ENCODE data around the gene SLC25A3.

DNA sequence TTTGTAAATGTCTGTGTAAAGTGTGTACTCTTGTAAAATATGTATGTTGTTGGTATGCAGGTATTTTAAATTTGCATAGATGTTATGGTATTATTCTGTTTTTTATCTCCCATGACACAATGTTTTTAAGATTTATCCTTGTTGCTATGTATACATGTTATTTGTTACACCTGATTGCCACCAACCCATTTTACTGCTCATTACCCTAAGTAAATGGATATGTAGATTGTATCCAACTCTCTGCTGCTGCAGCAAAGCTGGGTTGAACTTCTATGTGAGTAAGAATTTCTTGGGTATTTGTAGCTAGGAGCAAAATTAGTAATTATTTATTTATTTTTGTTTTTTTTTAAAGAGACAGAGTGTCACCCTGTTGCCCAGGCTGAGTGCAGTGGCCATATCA lies 57.8 kb downstream of the SLC25A3 start:
- no peak for TF ChIP-seq POLR2A (IDR thresholded peaks at IDR 0.05)
- TF ChIP-seq, protein P1, sequence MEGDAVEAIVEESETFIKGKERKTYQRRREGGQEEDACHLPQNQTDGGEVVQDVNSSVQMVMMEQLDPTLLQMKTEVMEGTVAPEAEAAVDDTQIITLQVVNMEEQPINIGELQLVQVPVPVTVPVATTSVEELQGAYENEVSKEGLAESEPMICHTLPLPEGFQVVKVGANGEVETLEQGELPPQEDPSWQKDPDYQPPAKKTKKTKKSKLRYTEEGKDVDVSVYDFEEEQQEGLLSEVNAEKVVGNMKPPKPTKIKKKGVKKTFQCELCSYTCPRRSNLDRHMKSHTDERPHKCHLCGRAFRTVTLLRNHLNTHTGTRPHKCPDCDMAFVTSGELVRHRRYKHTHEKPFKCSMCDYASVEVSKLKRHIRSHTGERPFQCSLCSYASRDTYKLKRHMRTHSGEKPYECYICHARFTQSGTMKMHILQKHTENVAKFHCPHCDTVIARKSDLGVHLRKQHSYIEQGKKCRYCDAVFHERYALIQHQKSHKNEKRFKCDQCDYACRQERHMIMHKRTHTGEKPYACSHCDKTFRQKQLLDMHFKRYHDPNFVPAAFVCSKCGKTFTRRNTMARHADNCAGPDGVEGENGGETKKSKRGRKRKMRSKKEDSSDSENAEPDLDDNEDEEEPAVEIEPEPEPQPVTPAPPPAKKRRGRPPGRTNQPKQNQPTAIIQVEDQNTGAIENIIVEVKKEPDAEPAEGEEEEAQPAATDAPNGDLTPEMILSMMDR (IDR thresholded peaks at IDR 0.05): no peak

All from tibial nerve (tissue), 3 donors.